ENCODE data around the gene PHPT1. TPM values are rescaled to one million over a fixed set of nuclear protein-coding genes. Genes with fewer than 3 reads are reported as not detected.
"Not testable (repeated sequence)": the region's sequence is repeated elsewhere in the genome, so short reads cannot be mapped to it uniquely, and the experiment has no call there.

Gene PHPT1
- total RNA-seq: 165 to 193 TPM (median 192 TPM) in 3 replicates
- long read RNA-seq, transcript PHPT1-204 (2 exons, 627 nt): minor isoform, 21 of 311 reads
- long read RNA-seq, transcript PHPT1-201 (3 exons, 890 nt): major isoform, 244 of 311 reads
- long read RNA-seq, partial matches to known transcripts: 7 of 311 reads
- long read RNA-seq, other reads (novel, unspliced or antisense): 37 of 311 reads

GRCh38 chr9:136849038-136849959 lies at the start of gene PHPT1:
PHPT1 (plus strand) TSS chr9:136849409; CDS start chr9:136849431, 22 bp downstream.
- Mint-ChIP-seq H3K4me3 (ENCODE audit: unreplicated experiment) (peak within 1 kb of the TSS; percentile 96), H3K9me3 (ENCODE audit: low read depth) (no peaks in the 10 kb centered on the region), H3K36me3 (ENCODE audit: low read depth) (peaks cover 2% of the 10 kb centered on the region), H3K27me3 (ENCODE audit: low read depth) (no peaks in the 10 kb centered on the region), H3K4me1 (ENCODE audit: low read depth) (peaks cover 17% of the 10 kb centered on the region), H3K27ac (ENCODE audit: unreplicated experiment) (peak within 1 kb of the TSS; percentile 97)
- TF ChIP-seq, protein P1, sequence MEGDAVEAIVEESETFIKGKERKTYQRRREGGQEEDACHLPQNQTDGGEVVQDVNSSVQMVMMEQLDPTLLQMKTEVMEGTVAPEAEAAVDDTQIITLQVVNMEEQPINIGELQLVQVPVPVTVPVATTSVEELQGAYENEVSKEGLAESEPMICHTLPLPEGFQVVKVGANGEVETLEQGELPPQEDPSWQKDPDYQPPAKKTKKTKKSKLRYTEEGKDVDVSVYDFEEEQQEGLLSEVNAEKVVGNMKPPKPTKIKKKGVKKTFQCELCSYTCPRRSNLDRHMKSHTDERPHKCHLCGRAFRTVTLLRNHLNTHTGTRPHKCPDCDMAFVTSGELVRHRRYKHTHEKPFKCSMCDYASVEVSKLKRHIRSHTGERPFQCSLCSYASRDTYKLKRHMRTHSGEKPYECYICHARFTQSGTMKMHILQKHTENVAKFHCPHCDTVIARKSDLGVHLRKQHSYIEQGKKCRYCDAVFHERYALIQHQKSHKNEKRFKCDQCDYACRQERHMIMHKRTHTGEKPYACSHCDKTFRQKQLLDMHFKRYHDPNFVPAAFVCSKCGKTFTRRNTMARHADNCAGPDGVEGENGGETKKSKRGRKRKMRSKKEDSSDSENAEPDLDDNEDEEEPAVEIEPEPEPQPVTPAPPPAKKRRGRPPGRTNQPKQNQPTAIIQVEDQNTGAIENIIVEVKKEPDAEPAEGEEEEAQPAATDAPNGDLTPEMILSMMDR (IDR thresholded peaks at IDR 0.05): no peak
- DNase-seq (ENCODE audit: low spot score): peak; percentile 100

DNA sequence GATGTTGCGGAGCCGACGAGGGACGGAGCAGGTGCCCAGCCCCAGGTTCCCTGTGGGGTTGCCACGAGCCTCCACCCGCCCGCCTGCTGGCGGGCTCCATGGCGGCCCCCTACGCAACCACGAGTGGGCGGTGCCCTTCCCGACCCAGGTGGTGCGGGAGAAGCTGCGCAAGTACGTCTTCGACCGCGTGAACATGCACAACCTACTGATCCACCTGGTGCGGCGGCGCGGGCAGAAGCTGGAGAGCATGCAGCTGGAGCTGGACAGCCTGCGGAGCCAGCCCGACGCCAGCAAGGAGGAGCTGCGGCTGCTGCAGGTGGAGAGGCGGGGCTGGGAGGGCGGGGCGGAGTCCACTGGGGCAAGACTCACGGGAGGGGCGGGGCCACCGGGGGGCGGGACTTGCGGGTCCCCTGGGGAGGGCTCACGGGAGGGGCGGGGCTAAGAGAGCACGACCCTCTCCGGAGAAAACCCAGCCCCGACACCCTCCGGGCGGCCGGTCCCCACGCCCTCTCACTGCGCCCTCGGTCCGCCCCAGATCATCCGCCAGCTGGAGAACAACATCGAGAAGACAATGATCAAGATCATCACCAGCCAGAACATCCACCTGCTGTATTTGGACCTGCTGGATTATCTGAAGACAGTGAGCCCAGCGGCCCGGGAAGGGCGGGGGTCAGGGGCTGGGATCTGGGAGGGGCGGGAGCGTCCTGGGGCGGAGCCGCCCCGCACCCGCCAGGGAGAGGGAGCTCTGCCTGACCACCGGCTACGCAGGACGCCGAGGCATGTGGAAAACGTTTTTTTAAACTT lies 49.2 kb upstream of the PHPT1 start:
- peak overlapping the region; percentile 68 for H3K4me3 Mint-ChIP-seq (ENCODE audit: unreplicated experiment)
- peak; percentile 84 for DNase-seq (ENCODE audit: low spot score)
- peaks cover 17% of the 10 kb centered on the region for H3K27me3 Mint-ChIP-seq (ENCODE audit: low read depth)
- no peaks in the 10 kb centered on the region for H3K9me3 Mint-ChIP-seq (ENCODE audit: low read depth)
- H3K27ac Mint-ChIP-seq (ENCODE audit: unreplicated experiment): no peak overlapping the region
- TF ChIP-seq, protein P1 (IDR thresholded peaks at IDR 0.05): no peak
- peaks cover 5% of the 10 kb centered on the region for H3K36me3 Mint-ChIP-seq (ENCODE audit: low read depth)
- peaks cover 28% of the 10 kb centered on the region for H3K4me1 Mint-ChIP-seq (ENCODE audit: low read depth)

DNA sequence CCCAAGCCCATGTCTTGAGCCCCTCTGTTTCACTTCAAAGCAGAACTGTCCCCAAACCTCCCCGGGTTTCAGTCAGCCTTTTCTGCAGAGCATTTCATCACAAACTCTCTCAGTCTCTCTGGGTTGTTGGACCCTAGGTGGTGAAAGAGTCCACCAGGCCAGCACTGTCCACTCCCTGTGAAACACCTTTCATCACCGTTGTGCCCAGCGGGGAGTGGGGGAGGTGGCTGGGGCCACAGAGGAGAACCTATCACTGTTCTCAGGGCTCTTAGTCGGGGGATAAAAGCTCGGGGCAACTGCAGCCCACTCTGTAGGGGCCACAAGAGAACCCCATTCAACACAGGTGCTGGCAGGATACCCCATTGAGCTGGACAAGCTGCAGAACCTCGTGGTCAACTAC lies 46.9 kb upstream of the PHPT1 start:
- Mint-ChIP-seq H3K4me3 (ENCODE audit: unreplicated experiment) (no peak overlapping the region), H3K36me3 (ENCODE audit: low read depth) (peaks cover 5% of the 10 kb centered on the region), H3K27ac (ENCODE audit: unreplicated experiment) (no peak overlapping the region), H3K9me3 (ENCODE audit: low read depth) (no peaks in the 10 kb centered on the region), H3K4me1 (ENCODE audit: low read depth) (peaks cover 22% of the 10 kb centered on the region), H3K27me3 (ENCODE audit: low read depth) (peaks cover 17% of the 10 kb centered on the region)
- DNase-seq (ENCODE audit: low spot score): peak; percentile 43
- TF ChIP-seq, protein P1 (IDR thresholded peaks at IDR 0.05): no peak

DNA sequence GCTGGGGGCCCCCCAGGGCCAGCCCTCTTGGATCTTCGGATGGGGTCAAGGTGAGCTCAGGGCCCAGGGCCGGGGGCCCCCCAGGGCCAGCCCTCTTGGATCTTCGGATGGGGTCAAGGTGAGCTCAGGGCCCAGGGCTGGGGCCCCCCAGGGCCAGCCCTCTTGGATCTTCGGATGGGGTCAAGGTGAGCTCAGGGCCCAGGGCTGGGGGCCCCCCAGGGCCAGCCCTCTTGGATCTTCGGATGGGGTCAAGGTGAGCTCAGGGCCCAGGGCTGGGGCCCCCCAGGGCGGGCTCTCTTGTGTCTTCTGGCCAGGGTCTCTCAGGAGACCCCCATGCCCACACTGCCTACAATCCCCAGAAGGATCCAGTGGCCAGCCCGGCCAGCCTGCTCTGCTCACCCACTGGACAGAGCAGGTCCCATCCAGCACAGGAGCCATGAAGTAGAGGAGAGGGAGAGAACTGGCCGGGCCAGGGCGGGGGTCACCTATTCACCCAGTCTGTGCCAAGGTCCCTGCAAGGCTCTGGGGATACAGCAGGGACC lies 46.1 kb upstream of the PHPT1 start:
- H3K27ac Mint-ChIP-seq (ENCODE audit: unreplicated experiment); H3K36me3 Mint-ChIP-seq (ENCODE audit: low read depth); H3K4me3 Mint-ChIP-seq (ENCODE audit: unreplicated experiment); H3K9me3 Mint-ChIP-seq (ENCODE audit: low read depth): not testable (repeated sequence)
- Mint-ChIP-seq H3K4me1 (ENCODE audit: low read depth) (peaks cover 21% of the 10 kb centered on the region), H3K27me3 (ENCODE audit: low read depth) (peaks cover 17% of the 10 kb centered on the region)
- peak; percentile 66 for DNase-seq (ENCODE audit: low spot score)

- H3K36me3 Mint-ChIP-seq (ENCODE audit: low read depth): peaks cover 5% of the 10 kb centered on the region
- H3K4me1 Mint-ChIP-seq (ENCODE audit: low read depth): peaks cover 22% of the 10 kb centered on the region
- TF ChIP-seq, protein P1 (IDR thresholded peaks at IDR 0.05): no peak
- no peak overlapping the region for H3K27ac Mint-ChIP-seq (ENCODE audit: unreplicated experiment)
- H3K4me3 Mint-ChIP-seq (ENCODE audit: unreplicated experiment): no peak overlapping the region
- DNase-seq (ENCODE audit: low spot score): peak; percentile 72
- H3K9me3 Mint-ChIP-seq (ENCODE audit: low read depth): no peaks in the 10 kb centered on the region
- peaks cover 17% of the 10 kb centered on the region for H3K27me3 Mint-ChIP-seq (ENCODE audit: low read depth)
Measured at GRCh38 chr9:136803551-136804508, 45.4 kb upstream of the PHPT1 start.
